ENCODE results near the gene PTP4A2. TPM values are rescaled to one million over a fixed set of nuclear protein-coding genes. Genes with fewer than 3 reads are reported as not detected.

Gene PTP4A2
- total and polyA plus RNA-seq, 11 donors: 74.4 to 354 (median 242) TPM

DNA sequence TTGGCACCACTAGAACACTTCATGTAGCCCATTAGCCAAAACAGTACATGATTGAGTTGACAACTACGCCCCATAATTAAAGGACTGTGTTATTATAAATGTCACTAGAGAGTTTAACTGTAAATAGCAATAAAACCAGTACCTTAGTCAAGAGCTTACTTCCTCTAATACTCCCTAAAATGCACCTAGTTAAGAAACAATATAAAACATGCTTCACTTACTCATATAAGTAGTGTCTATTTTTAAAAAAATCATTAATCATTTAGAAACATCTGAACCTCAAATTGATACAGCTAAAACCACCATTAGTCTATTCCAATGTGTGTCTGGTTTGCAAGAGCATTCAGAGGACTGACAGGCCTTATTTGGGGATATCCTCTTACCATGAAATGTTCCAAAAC, 25.3 kb downstream of the PTP4A2 start:
- H3K4me3 ChIP-seq: no peak overlapping the region
- ATAC-seq (no peak), DNase-seq (no peak)
- H3K36me3 ChIP-seq: peaks cover 0 to 99% (median 89%) of the 10 kb centered on the region in 9 donors
- H3K4me1 ChIP-seq: peaks cover 0 to 39% (median 9%) of the 10 kb centered on the region in 12 donors
- intact Hi-C loops (cut with DNase I): no loop called here
- no peak overlapping the region for H3K27ac ChIP-seq
- no peaks in the 10 kb centered on the region for H3K9me3 ChIP-seq
- TF ChIP-seq CTCF (IDR thresholded peaks at IDR 0.05): no peak
- TF ChIP-seq POLR2A (IDR thresholded peaks at IDR 0.05): no peak
- no peaks in the 10 kb centered on the region for H3K27me3 ChIP-seq
- WGBS, 4 donors: 91 to 95% (median 92%) methylated on average over 1 of the region's 1 CpG

GRCh38 chr1:31911994-31912780, 26.0 kb downstream of the PTP4A2 start:
- Histone ChIP-seq H3K4me1 (peaks cover 0 to 39% (median 9%) of the 10 kb centered on the region in 12 donors), H3K4me3 (no peak overlapping the region), H3K27ac (no peak overlapping the region), H3K36me3 (peaks cover 0 to 100% (median 90%) of the 10 kb centered on the region in 9 donors), H3K9me3 (no peaks in the 10 kb centered on the region), H3K27me3 (no peaks in the 10 kb centered on the region)
- DNase-seq: no peak
- intact Hi-C loops (cut with DNase I): no loop called here
- TF ChIP-seq CTCF (IDR thresholded peaks at IDR 0.05): no peak
- TF ChIP-seq POLR2A (IDR thresholded peaks at IDR 0.05): no peak
- no peak for ATAC-seq
- 63 to 73% (median 68%) methylated on average over 2 of the region's 2 CpGs for WGBS, 4 donors

DNA sequence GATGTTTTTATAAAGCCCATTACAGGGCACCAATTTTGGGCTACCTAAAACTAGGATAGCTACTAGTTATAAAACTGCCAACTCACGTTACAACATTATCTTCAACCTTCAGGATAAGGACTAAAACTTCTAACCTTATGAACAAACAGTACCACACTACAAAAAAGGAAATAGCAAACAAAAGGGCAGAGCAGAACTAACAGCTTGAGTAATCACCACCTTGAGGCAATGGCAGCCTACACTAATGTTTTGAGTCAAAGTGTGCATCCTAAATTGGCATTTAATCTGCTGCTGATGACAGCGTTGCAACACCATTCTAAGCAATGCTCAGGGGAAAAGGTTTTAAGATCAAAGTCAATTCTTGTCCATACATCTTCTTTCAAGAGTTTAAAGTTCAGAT, 27.2 kb downstream of the PTP4A2 start:
- no peaks in the 10 kb centered on the region for H3K27me3 ChIP-seq
- peak overlapping the region in 1 of 12 donors; percentile 2 for H3K27ac ChIP-seq
- 42 to 50% (median 49%) methylated on average over 2 of the region's 2 CpGs for WGBS, 4 donors
- H3K36me3 ChIP-seq: peaks cover 0 to 98% (median 88%) of the 10 kb centered on the region in 9 donors
- ATAC-seq (peak in 1 of 4 donors; percentile 71), DNase-seq (no peak)
- intact Hi-C loops (cut with DNase I): no loop called here
- no peak overlapping the region for H3K4me3 ChIP-seq
- peaks cover 0 to 42% (median 9%) of the 10 kb centered on the region in 12 donors for H3K4me1 ChIP-seq
- TF ChIP-seq CTCF (IDR thresholded peaks at IDR 0.05) (no peak), POLR2A (IDR thresholded peaks at IDR 0.05) (no peak)
- H3K9me3 ChIP-seq: no peaks in the 10 kb centered on the region

DNA sequence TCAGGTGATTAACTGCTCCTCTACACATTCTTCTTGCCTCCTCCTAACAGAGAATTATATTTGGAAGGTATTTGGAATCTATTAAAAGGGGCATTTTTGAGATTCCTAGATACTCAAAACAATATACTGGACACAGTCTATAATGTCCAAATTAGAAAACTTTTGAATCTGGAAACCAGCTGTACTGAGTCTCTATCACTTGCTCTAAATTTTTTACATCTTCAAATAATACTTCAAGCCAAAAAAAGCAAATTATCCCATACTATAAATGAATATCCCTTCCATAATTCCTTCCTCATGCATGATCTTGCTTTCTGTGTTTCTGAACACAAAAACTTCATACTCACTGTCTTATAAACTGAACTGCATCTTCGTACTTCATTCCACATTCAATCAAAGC, 28.5 kb downstream of the PTP4A2 start:
- WGBS, 4 donors: 82 to 98% (median 94%) methylated on average over 1 of the region's 1 CpG
- Histone ChIP-seq H3K4me3 (no peak overlapping the region), H3K27me3 (no peaks in the 10 kb centered on the region), H3K27ac (no peak overlapping the region), H3K4me1 (peaks cover 0 to 54% (median 9%) of the 10 kb centered on the region in 12 donors), H3K36me3 (peaks cover 0 to 97% (median 85%) of the 10 kb centered on the region in 9 donors), H3K9me3 (no peaks in the 10 kb centered on the region)
- ATAC-seq (no peak), DNase-seq (no peak)
- intact Hi-C loops (cut with DNase I): loop anchor here in 1 of 10 donors (10.0 kb wide), 1 partner anchor 55 kb away; no protein-coding TSS in a partner anchor
- TF ChIP-seq POLR2A (IDR thresholded peaks at IDR 0.05) (no peak), CTCF (IDR thresholded peaks at IDR 0.05) (no peak)
